ENCODE measurements around the gene FCGR2B. TPM values are rescaled to one million over a fixed set of nuclear protein-coding genes. Genes with fewer than 3 reads are reported as not detected.

Gene FCGR2B
- total RNA-seq, 1 experiment from 2014 or later, result not detected

DNA sequence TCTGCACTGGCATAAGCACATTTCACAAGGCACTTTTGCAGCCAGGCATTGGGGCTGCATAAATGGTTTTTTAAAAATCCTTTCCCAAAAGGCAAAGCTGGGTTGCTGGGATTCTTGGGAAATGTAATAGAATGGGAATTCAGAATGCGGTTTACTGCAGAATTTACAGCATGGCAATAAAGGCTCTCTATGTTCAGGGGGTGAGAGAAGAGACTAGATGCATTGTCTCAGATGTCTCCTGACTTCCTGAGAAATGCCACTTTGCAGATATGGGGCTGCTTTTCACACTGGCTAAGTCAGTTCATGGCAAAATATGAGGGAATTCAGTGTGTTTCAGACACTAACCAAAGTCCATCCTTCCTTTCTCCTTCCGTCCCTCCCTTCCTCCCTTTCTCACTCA, 13.5 kb downstream of the FCGR2B start:
- H3T11ph ChIP-seq (ENCODE audit: low read length), result no peak overlapping the region
- H3K4me2 ChIP-seq (ENCODE audit: insufficient read depth, insufficient read length, low read length), result no peak overlapping the region
- H3K23ac ChIP-seq (ENCODE audit: insufficient read length, low read depth, low read length), result no peak overlapping the region
- H3K18ac ChIP-seq (ENCODE audit: insufficient read length, low read depth, low read length), result no peak overlapping the region
- no peaks in the 10 kb centered on the region; a peak in 1 of 7 replicates for H3K36me3 Mint-ChIP-seq (ENCODE audit: insufficient read depth in 1 of 3, low read depth in 3 of 3)
- H3K79me2 ChIP-seq (ENCODE audit: insufficient read depth, low read length), result no peaks in the 10 kb centered on the region
- no peak overlapping the region for H3K27ac ChIP-seq (ENCODE audit: insufficient read length, low read depth, low read length)
- H3K9ac ChIP-seq (ENCODE audit: extremely low read depth, insufficient read length, low read length), result no peak overlapping the region
- H3K4me1 Mint-ChIP-seq, result peaks cover 7 to 16% of the 10 kb centered on the region in 2 experiments
- no peak overlapping the region for H3K56ac ChIP-seq (ENCODE audit: insufficient read length, low read depth, low read length)
- no peaks in the 10 kb centered on the region for H3K9me3 ChIP-seq (ENCODE audit: control insufficient read depth, low read depth, low read length)
- DNase-seq, result no peak
- H3K27me3 Mint-ChIP-seq (ENCODE audit: low read depth), result no peaks in the 10 kb centered on the region; the same call in none of the 2 replicates
- no peak overlapping the region for H4K8ac ChIP-seq (replicated peaks; ENCODE audit: insufficient read length, low read depth, low read length)
- H3K9me3 Mint-ChIP-seq, result no peaks in the 10 kb centered on the region
- H3K27ac Mint-ChIP-seq, result no peak overlapping the region
- H3K14ac ChIP-seq (ENCODE audit: insufficient read depth, low read length), result no peak overlapping the region
- no CpG with 5 or more reads among the region's 2 CpGs for WGBS (ENCODE audit: extremely low coverage, insufficient read length, low lambda C conversion rate)
- no peaks in the 10 kb centered on the region for H3K23me2 ChIP-seq (ENCODE audit: insufficient read length, low read depth, low read length, poor library complexity, severe bottlenecking)
- H2BK5ac ChIP-seq (ENCODE audit: insufficient read length, low read length), result no peak overlapping the region
- H2AK5ac ChIP-seq (ENCODE audit: insufficient read length, low read length), result no peak overlapping the region
- H3K27me3 ChIP-seq (ENCODE audit: insufficient read depth, low read length), result no peaks in the 10 kb centered on the region
- H2BK20ac ChIP-seq (ENCODE audit: low read depth, low read length, poor library complexity, severe bottlenecking), result no peak overlapping the region
- H4K5ac ChIP-seq (ENCODE audit: insufficient read length, low read depth, low read length), result no peak overlapping the region
- no peaks in the 10 kb centered on the region for H4K20me1 ChIP-seq (ENCODE audit: control insufficient read depth, insufficient read depth, insufficient read length)
- H3K79me1 ChIP-seq (ENCODE audit: insufficient read depth, low read depth, low read length, poor library complexity, severe bottlenecking), result no peaks in the 10 kb centered on the region
- no peak overlapping the region for H2BK120ac ChIP-seq (ENCODE audit: low read depth, low read length, poor library complexity, severe bottlenecking)
- H2AFZ ChIP-seq (ENCODE audit: low read length), result no peak overlapping the region
- H2BK12ac ChIP-seq (ENCODE audit: insufficient read length, low read depth, low read length), result no peak overlapping the region
- no peak overlapping the region for H3K4ac ChIP-seq (ENCODE audit: low read depth, low read length)
- no peak overlapping the region for H4K91ac ChIP-seq (ENCODE audit: insufficient read length, low read depth, low read length)
- H3K4me1 ChIP-seq (ENCODE audit: insufficient read depth, low read length), result no peaks in the 10 kb centered on the region
- no peak overlapping the region for H3K4me3 Mint-ChIP-seq
- H2BK15ac ChIP-seq (ENCODE audit: low read depth, low read length), result no peak overlapping the region
- TF ChIP-seq, protein P1, sequence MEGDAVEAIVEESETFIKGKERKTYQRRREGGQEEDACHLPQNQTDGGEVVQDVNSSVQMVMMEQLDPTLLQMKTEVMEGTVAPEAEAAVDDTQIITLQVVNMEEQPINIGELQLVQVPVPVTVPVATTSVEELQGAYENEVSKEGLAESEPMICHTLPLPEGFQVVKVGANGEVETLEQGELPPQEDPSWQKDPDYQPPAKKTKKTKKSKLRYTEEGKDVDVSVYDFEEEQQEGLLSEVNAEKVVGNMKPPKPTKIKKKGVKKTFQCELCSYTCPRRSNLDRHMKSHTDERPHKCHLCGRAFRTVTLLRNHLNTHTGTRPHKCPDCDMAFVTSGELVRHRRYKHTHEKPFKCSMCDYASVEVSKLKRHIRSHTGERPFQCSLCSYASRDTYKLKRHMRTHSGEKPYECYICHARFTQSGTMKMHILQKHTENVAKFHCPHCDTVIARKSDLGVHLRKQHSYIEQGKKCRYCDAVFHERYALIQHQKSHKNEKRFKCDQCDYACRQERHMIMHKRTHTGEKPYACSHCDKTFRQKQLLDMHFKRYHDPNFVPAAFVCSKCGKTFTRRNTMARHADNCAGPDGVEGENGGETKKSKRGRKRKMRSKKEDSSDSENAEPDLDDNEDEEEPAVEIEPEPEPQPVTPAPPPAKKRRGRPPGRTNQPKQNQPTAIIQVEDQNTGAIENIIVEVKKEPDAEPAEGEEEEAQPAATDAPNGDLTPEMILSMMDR (conservative IDR thresholded peaks at IDR 0.05), result no peak

All from H9 (cell line).